Coronary artery (tissue), 2 donors: ENCODE data around the gene PTPRR.

ENCODE experiments used
- DNase-seq: peaks from one replicate; pipeline ENCODE4 v3.0.0-alpha.2; 2017; ENCODE audit warnings: low spot score
- H3K27ac ChIP-seq, 2 donors: fragments of 200-600 bp; sonication (generic); one replicate each; pipeline ENCODE4 v1.5.1; 2016 to 2019
- H3K4me3 ChIP-seq: fragments of 200-600 bp; sonication (generic); 2 replicates; pipeline ENCODE4 v1.5.1; 2016; ENCODE audit warnings: mild to moderate bottlenecking, moderate library complexity
- CTCF ChIP-seq: fragments of 200-600 bp; sonication (generic); IDR thresholded peaks from one replicate; pipeline ENCODE4 v1.5.1; 2019; ENCODE audit warnings: antibody characterized with exemption

Gene PTPRR

DNA sequence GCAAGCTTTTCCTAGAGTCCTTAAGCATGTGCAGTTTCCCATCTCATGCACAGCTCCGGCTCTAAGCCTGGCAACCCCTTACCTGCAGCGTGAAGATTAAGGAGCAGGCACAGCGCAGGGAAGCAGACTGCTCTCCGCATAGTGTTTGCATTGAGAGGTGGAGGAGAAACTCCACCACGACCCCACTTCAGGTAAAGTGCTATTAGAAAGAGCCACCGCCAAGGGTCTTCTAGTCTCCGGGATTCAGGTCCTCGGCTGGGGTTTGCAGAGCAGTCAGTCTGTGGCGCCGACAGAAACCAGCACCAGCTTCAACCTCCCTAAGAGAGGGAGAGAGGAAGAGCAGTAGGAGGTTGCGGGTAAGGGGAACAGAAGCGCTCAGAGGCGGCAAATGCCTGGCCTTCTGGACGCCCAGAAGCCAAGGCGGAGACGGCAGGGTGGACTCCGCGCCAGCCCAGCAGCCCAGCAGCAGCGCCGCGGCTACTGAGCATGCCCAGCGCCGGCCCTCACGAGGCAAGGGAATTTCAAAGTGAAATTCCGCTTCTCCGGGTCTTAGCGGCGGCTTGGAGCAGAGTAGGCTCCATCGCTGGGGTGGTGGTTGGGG lies at the start of gene PTPRR:
TSS of gene PTPRR (minus strand) at position 488 of the 601 bp plus-strand sequence. CDS start at position 140, 348 bp downstream.
- peak within 1 kb of the TSS; percentile 58 for H3K4me3 ChIP-seq
- no peak for DNase-seq
- no peak for TF ChIP-seq CTCF
- no peak within 1 kb of the TSS for H3K27ac ChIP-seq

DNA sequence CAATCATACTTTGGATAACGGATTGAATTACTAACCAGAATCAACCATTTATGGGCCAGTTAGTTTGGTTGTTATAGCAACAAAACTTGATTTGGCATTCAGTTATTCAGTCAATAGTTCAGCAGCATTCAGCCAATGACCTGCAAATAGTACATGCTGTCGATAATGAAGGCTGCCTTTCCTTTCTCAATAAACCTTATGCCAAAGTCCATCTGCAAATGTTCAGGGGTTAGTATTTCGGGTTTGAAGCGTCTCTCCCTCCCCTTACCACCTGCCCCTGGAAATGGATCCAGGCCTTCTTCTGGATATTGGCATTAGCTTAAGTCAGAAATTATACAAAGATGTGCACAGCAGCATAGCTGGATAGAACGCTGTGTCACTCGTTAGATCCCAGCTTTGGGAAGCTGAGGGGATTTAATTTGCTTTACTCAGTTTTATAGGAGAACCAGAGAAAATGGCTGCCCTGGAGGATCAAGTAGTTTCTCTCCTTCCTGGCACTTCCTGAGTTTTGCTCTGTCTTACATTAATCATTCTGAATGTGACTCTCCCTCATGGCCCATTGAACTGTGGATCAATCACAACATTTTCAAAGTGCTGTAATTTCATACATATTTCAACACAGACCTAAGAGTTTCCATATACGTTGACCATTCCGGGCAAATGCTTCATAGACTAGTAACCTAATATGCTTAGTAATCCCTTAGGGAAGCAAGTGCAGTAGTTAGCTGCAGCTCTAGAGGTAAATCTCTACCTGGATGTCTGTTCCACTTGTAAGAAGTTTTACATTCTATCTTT lies 46.7 kb upstream of the PTPRR start:
- no peak for DNase-seq
- no peak for TF ChIP-seq CTCF
- H3K27ac ChIP-seq: no peak overlapping the region
- H3K4me3 ChIP-seq: no peak overlapping the region

- H3K27ac ChIP-seq: no peak overlapping the region
- no peak for DNase-seq
- no peak overlapping the region for H3K4me3 ChIP-seq
- TF ChIP-seq CTCF: no peak
Measured at GRCh38 chr12:70966046-70966445, 45.5 kb upstream of the PTPRR start.

- TF ChIP-seq CTCF: no peak
- H3K27ac ChIP-seq: no peak overlapping the region
- DNase-seq: no peak
- H3K4me3 ChIP-seq: no peak overlapping the region
Measured at GRCh38 chr12:70964867-70965510, 44.5 kb upstream of the PTPRR start.

- Histone ChIP-seq H3K27ac (no peak overlapping the region), H3K4me3 (no peak overlapping the region)
- TF ChIP-seq CTCF: no peak
- no peak for DNase-seq
Measured at GRCh38 chr12:70963081-70963660, 42.6 kb upstream of the PTPRR start.

DNA sequence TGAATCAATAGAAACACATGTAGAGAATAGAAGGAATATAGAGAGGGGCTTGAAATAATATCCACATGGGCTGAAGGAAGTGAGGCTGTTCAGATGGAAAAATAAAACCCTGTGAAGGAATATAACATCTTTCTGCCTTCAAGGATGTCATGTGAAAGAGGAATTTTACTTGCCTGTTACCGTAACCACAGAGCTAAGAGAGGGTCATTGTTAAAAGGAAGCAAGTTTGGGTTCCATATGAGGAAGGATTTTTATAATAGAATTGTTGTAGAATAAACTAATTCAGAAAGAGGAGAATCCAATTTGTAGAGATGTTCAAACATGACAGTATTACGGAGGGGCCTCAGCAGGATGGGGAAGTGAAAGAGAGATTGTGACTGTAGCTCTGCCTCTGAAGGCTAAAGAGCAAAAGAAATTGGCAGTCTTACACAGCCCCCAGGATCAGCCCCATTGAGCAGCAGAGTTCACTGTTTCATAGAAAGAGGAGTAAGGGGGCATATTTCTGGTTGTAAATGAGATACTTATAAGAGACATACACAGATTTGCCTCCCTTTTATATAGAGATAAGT lies 41.8 kb upstream of the PTPRR start:
- no peak for DNase-seq
- Histone ChIP-seq H3K27ac (no peak overlapping the region), H3K4me3 (no peak overlapping the region)
- no peak for TF ChIP-seq CTCF
